HG03097 (cell line): ENCODE data around the gene DNAAF3.
"Not testable (repeated sequence)": the region's sequence is repeated elsewhere in the genome, so short reads cannot be mapped to it uniquely, and the experiment has no call there.

Source experiments
- ATAC-seq: cut with Tn5 transposase; IDR thresholded peaks from one replicate; pipeline ENCODE4 v1.9.1; 2021; ENCODE audit not compliant: unreplicated experiment, low FRiP score

DNAAF3 gene

GRCh38 chr19:55156202-55157063 lies 10.0 kb downstream of the DNAAF3 start:
- no peak for ATAC-seq

GRCh38 chr19:55155784-55156183 lies 10.6 kb downstream of the DNAAF3 start:
- ATAC-seq = not testable (repeated sequence)

DNA sequence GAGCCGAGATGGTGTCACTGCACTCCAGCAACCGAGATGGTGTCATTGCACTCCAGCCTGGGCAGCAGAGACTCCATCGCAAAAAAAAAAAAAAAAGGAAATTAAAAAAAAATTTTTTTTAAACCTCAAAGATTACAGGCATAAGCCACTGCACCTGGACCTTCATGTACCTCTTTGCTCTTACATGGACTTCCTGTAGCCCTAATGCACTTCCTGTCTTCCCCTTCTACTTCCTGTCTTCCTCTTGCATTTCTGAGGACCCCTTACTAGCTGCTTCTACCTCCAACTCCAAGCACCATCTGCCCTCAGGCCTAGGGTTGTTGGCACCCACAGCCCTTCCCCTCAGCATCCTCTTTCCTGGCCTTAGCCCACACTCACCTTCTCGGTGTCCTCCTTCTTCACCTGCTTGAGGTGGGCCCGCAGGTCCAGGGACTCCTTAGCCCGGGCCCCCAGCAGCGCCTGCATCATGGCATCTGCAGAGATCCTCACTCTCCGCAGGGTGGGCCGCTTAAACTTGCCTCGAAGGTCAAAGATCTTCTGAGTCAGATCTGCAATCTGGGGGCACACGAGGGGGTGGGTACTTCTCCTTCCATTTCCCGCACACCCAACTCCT lies 12.7 kb downstream of the DNAAF3 start:
- ATAC-seq = no peak

- no peak for ATAC-seq
Observed at GRCh38 chr19:55152017-55152416, 14.4 kb downstream of the DNAAF3 start.

DNA sequence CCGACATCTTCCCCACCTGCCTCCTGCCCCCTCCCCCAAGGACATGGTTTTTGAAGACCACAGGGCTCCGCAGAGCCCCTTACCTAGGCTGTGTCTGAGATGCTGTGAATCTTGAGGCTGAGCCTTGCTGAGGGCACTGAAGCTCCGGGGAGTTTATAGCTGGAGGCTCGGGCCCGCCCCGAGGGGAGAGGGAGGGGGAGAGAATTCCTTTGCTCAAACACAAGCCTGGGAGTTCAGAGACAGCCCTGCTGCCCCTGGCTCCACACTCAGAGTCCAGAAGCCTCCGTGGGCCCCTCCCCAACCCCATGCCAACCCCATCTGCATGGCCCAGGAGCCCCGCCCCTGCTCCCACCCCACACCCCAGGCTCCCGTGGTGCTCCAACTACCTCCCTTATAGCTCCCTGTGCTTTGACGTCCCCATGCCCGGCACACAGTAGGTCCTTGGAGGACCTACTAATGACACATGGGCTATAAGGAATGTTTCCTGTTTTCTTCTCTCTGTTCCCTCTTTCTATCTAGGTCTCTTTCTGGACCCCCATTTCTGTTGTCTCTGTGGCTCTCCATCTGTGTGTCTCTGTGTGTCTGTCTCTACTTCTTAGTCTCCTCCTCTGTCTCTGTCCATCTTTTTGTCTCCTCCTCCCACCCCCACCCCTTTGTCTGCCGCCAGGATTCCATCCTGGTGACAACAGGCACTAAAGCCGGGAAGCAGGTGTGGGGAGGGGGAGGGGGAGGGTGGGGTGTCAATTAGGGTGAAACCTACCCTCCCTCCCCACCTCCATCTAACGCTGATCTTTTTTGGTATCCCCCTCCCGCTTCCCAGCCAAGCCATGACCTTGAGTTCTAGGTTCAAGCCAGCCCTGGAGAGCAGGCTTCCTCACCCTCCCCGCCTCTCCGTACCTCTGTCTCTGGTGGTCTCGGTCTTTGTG lies 17.1 kb downstream of the DNAAF3 start, which contains the start of gene TNNT1:
TNNT1 (minus strand) TSS at position 129 of the 926 bp plus-strand sequence. CDS start 2,049 bp downstream, outside the sequence.
- no peak for ATAC-seq

GRCh38 chr19:55147545-55148251 lies 18.7 kb downstream of the DNAAF3 start:
- no peak for ATAC-seq

- ATAC-seq = no peak
Observed at GRCh38 chr19:55146705-55147273, 19.6 kb downstream of the DNAAF3 start.

DNA sequence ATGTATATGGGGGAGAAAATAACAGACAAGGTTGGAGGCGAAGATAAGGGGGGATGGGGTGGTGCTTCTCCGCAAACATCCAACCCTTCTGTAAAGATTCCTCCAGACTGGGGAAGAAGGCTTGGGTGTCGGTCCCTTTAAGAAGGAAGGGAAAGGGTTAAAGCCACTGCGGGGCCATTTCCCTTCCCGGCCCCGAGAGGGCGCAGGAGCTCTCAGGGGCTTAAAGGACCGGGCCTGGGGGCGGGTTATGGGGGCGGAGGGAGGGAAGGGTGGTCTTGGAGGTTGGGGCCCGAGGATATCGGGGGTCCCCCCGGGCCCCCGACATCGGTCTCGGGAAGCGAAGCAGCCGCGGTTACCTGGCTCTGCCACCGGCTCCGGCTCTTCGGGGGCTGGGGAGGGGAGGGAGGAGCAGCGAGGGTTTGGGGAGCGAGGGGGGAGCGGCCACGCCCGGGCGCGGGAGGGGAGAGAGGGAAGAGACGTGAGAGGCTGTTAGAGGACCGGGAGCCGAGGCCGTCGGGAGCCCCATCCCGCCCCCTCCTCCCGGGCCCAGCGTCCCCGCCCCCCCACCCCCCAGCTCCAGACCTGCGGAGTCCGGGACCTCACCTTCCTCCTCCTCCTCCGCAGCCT lies 20.2 kb downstream of the DNAAF3 start:
- ATAC-seq = no peak

- no peak for ATAC-seq
Observed at GRCh38 chr19:55145232-55145631, 21.2 kb downstream of the DNAAF3 start.

- no peak for ATAC-seq
Observed at GRCh38 chr19:55141696-55142095, 24.7 kb downstream of the DNAAF3 start.

GRCh38 chr19:55137915-55138314 lies 28.5 kb downstream of the DNAAF3 start:
- ATAC-seq = no peak

- no peak for ATAC-seq
Observed at GRCh38 chr19:55136399-55137102, 29.9 kb downstream of the DNAAF3 start.

DNA sequence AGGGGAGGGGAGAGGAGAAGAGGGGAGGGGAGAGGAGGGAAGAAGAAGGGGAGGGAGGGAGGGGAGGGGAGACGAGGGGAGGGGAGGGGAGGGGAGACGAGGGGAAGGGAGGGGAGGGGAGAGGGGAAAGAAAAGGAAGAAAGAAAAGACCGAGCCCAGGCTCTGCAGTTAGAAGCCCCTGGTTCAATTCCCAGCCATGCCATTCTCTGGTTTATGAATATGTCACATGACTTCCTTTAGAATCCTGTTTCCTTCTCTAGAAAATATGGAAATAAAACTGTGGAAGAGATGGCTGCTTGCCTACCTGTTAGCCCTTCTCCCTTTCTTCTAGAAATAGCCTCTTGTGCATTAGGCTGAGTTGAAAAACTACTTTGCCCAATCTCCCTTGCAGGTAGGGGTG lies 31.7 kb downstream of the DNAAF3 start:
- no peak for ATAC-seq

DNA sequence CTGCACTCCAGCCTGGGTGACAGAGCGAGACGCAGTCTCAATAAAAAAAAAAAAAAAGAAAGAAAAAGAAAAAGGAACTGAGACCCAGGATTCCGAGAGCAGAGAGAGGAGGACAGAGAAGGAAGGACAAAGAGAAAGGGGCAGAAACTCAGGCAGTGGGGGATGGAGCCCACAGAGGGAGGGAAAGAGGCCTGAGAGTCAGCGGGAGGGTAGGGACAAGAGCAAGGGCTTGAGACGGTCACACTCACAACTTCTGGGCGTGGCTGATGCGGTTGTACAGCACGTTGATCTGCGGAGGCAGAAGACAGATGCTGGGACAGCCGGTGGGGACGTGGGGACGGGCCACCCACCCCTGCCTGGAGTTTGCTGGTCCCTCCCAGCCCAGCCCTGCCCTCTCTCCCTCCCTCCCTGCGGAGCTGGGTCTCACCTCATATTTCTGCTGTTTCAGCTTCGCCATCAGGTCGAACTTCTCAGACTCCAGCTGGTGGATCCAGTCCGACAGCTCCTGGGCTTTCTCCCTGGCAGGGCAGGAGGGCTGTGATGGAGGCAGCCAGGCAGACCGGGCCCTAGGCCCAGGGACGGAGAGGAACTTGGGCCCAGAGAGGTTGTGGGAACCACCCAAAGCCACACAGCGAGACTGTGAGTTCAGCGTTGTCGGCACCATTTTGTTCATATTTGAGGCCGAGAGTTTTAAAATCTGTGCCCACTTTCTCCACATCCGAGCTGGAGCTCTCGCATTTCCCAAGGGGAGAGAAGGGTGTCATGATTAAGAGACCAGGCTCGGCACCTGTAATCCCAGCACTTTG lies 32.6 kb downstream of the DNAAF3 start:
- no peak for ATAC-seq

DNA sequence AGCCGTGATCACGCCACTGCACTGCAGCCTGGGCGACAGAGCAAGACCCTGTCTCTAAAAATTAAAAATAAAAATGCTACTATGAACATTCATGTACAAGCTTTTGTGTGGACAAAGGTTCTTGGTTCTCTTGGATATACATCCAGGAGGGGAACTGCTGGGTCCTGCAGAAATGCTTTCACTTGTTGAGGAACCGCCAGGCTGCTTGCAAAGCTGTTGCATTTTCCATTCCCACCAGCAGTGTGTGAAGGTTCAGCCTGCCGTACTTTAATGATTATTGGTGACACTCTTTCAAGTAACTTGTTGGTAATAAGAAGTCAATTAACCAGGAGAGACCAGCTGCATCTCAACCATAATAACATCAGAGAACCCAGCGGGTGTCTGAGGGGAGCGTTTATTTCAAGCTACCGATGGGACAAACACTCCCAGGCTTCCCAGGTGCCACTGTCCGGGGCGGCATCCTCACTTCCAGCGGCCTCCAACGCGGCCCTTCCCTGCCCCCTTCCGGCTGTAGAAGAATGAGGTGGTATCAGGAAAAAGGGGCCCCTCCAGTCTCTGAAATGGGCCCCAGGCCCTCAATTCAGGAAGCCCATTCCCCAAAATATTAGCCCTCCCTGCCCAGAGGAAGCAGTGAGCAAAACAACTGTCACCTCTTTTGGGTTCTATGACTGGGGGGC lies 33.8 kb downstream of the DNAAF3 start:
- ATAC-seq = no peak

DNA sequence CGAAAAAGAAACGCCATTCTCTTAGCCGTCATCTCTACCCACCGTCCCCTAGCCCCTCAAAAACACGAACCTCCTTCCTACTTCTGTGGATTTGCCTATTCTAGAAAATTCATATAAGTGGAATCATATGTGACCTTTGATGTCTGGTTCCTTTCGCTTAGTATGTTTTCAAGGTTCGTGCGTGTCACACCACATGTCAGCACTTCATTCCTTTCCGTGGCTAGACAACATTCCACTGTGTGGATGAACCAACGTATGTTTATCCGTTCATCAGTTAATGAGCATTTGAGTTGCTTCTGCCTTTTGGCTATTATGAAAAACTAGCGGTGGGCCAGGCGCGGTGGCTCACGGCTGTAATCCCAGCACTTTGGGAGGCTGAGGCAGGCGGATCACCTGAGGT lies 35.0 kb downstream of the DNAAF3 start:
- no peak for ATAC-seq

GRCh38 chr19:55119053-55119452 lies 47.4 kb downstream of the DNAAF3 start:
- no peak for ATAC-seq
